ENCODE measurements around the gene KBTBD4. TPM values are rescaled to one million over a fixed set of nuclear protein-coding genes. Genes with fewer than 3 reads are reported as not detected.

Gene KBTBD4
- total and polyA plus RNA-seq, 2 donors (not counting 1 experiment from before 2014, with no cell fraction given), result 19.9 to 20.0 TPM

DNA sequence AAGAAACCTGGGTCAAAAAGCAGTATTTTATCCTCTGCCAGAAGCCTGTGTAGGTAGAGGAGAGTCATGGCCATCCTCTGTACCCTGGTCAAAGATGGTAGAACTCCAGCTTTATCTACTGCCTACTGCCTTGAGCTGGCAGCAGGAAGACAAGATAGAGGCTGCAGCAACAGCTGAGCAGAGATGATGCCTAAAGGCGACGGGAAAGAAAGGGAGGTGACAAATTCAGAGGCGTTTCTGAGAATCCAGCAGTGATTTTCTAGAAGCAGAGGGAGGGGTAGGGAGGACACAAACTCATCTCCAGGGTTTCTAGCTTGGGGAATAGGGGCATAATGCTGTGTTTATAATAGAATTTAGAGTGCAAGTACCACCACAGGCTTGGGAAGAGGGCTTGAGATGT is 30.9 kb upstream of the KBTBD4 start:
- H3K9ac ChIP-seq (ENCODE audit: insufficient read depth, low read length), result no peak overlapping the region

DNA sequence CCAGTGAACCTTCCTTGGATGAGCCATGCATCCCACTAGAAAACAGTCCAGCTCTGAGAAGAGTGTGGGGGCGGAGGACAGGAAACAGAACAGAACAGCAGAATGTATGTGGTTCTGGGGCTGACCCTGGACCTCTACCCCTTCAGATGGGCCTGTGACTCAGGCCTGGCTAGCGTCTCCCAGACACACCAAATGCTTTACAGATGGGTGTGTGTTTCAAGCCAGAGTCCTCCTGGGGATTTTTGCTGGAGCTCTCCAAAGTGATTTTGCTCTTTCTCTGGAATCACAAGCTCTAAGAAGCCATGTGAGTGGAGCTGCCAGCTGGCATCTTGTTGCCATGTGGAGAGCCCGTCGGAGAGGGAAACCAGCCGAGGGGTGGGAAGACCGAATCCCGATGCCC is 28.6 kb upstream of the KBTBD4 start:
- H3K27ac ChIP-seq (ENCODE audit: insufficient read depth, low read length), result peak overlapping the region; percentile 4
- no peaks in the 10 kb centered on the region for H3K9me3 ChIP-seq (ENCODE audit: control insufficient read depth, insufficient read depth, low read depth, low read length)
- H4K20me1 ChIP-seq (ENCODE audit: control insufficient read depth, extremely low read depth, insufficient read depth, low read length), result no peaks in the 10 kb centered on the region
- H3K36me3 ChIP-seq (ENCODE audit: control insufficient read depth, insufficient read depth, low read length), result no peaks in the 10 kb centered on the region
- no peaks in the 10 kb centered on the region for H3K79me2 ChIP-seq (ENCODE audit: control insufficient read depth, insufficient read depth, low read length)
- H3K9ac ChIP-seq (ENCODE audit: insufficient read depth, low read length), result no peak overlapping the region
- no peak overlapping the region for H3K4me3 ChIP-seq (replicated peaks in 1 of 4; ENCODE audit: control extremely low read depth in 1 of 4, insufficient read depth in 1 of 4, low read depth in 3 of 4, low read length in 4 of 4)
- H3K4me2 ChIP-seq (ENCODE audit: extremely low read depth, insufficient read depth, low read length), result peak overlapping the region; percentile 48
- H2AFZ ChIP-seq (ENCODE audit: low read length), result no peak overlapping the region
- DNase-seq (ENCODE audit: low read depth in 2 of 2), result peak; percentile 87 to 96
- H3K4me1 ChIP-seq (ENCODE audit: control insufficient read depth, extremely low read depth, insufficient read depth, low read length), result peaks cover 13% of the 10 kb centered on the region
- TF ChIP-seq CTCF (conservative IDR thresholded peaks at IDR 0.05 in 1 of 2, IDR thresholded peaks at IDR 0.05 in 1 of 2; ENCODE audit: low read depth in 1 of 2, low read length in 2 of 2), result no peak
- no peak for TF ChIP-seq EZH2 (IDR thresholded peaks at IDR 0.05; ENCODE audit: low read length, missing control alignments)
- H3K27me3 ChIP-seq (ENCODE audit: control insufficient read depth, insufficient read depth, low read length), result no peaks in the 10 kb centered on the region

More for the DNA sequence above, 30.9 kb upstream of the KBTBD4 start:
- Histone ChIP-seq H3K4me1 (ENCODE audit: control insufficient read depth, extremely low read depth, insufficient read depth, low read length) (peaks cover 13% of the 10 kb centered on the region), H3K4me2 (ENCODE audit: extremely low read depth, insufficient read depth, low read length) (no peak overlapping the region), H2AFZ (ENCODE audit: low read length) (no peak overlapping the region), H3K4me3 (replicated peaks in 1 of 4; ENCODE audit: control extremely low read depth in 1 of 4, insufficient read depth in 1 of 4, low read depth in 3 of 4, low read length in 4 of 4) (no peak overlapping the region), H4K20me1 (ENCODE audit: control insufficient read depth, extremely low read depth, insufficient read depth, low read length) (no peaks in the 10 kb centered on the region), H3K79me2 (ENCODE audit: control insufficient read depth, insufficient read depth, low read length) (no peaks in the 10 kb centered on the region), H3K27me3 (ENCODE audit: control insufficient read depth, insufficient read depth, low read length) (no peaks in the 10 kb centered on the region), H3K36me3 (ENCODE audit: control insufficient read depth, insufficient read depth, low read length) (no peaks in the 10 kb centered on the region), H3K9me3 (ENCODE audit: control insufficient read depth, insufficient read depth, low read depth, low read length) (no peaks in the 10 kb centered on the region), H3K27ac (ENCODE audit: insufficient read depth, low read length) (no peak overlapping the region)
- TF ChIP-seq CTCF (conservative IDR thresholded peaks at IDR 0.05 in 1 of 2, IDR thresholded peaks at IDR 0.05 in 1 of 2; ENCODE audit: low read depth in 1 of 2, low read length in 2 of 2) (no peak), EZH2 (IDR thresholded peaks at IDR 0.05; ENCODE audit: low read length, missing control alignments) (no peak)
- DNase-seq (ENCODE audit: low read depth in 2 of 2), result no peak

GRCh38 chr11:47606731-47607130 is 28.0 kb upstream of the KBTBD4 start:
- H3K27ac ChIP-seq (ENCODE audit: insufficient read depth, low read length), result peak overlapping the region; percentile 4
- no peaks in the 10 kb centered on the region for H3K36me3 ChIP-seq (ENCODE audit: control insufficient read depth, insufficient read depth, low read length)
- H2AFZ ChIP-seq (ENCODE audit: low read length), result no peak overlapping the region
- peaks cover 13% of the 10 kb centered on the region for H3K4me1 ChIP-seq (ENCODE audit: control insufficient read depth, extremely low read depth, insufficient read depth, low read length)
- DNase-seq (ENCODE audit: low read depth in 2 of 2), result peak in 1 of 2 donors; percentile 44
- H4K20me1 ChIP-seq (ENCODE audit: control insufficient read depth, extremely low read depth, insufficient read depth, low read length), result no peaks in the 10 kb centered on the region
- H3K27me3 ChIP-seq (ENCODE audit: control insufficient read depth, insufficient read depth, low read length), result no peaks in the 10 kb centered on the region
- no peaks in the 10 kb centered on the region for H3K9me3 ChIP-seq (ENCODE audit: control insufficient read depth, insufficient read depth, low read depth, low read length)
- no peak overlapping the region for H3K4me3 ChIP-seq (replicated peaks in 1 of 4; ENCODE audit: control extremely low read depth in 1 of 4, insufficient read depth in 1 of 4, low read depth in 3 of 4, low read length in 4 of 4)
- no peak overlapping the region for H3K9ac ChIP-seq (ENCODE audit: insufficient read depth, low read length)
- H3K4me2 ChIP-seq (ENCODE audit: extremely low read depth, insufficient read depth, low read length), result peak overlapping the region; percentile 11
- TF ChIP-seq CTCF (conservative IDR thresholded peaks at IDR 0.05 in 1 of 2, IDR thresholded peaks at IDR 0.05 in 1 of 2; ENCODE audit: low read depth in 1 of 2, low read length in 2 of 2), result no peak
- no peak for TF ChIP-seq EZH2 (IDR thresholded peaks at IDR 0.05; ENCODE audit: low read length, missing control alignments)
- H3K79me2 ChIP-seq (ENCODE audit: control insufficient read depth, insufficient read depth, low read length), result no peaks in the 10 kb centered on the region

Data from fibroblast of lung (primary cell).